GM11168 (cell line): Measurements from ENCODE around the gene LHPP.
"Not testable (repeated sequence)": the region's sequence is repeated elsewhere in the genome, so short reads cannot be mapped to it uniquely, and the experiment has no call there.

Experiments
- in situ Hi-C: fragments of 300-500 bp; cut with MboI; formaldehyde crosslinking; loops from one replicate; pipeline ENCODE4 v1.12.0; 2022; ENCODE audit warnings: low sequenced_read_pairs; ENCODE audit not compliant: unreplicated experiment

Gene LHPP

DNA sequence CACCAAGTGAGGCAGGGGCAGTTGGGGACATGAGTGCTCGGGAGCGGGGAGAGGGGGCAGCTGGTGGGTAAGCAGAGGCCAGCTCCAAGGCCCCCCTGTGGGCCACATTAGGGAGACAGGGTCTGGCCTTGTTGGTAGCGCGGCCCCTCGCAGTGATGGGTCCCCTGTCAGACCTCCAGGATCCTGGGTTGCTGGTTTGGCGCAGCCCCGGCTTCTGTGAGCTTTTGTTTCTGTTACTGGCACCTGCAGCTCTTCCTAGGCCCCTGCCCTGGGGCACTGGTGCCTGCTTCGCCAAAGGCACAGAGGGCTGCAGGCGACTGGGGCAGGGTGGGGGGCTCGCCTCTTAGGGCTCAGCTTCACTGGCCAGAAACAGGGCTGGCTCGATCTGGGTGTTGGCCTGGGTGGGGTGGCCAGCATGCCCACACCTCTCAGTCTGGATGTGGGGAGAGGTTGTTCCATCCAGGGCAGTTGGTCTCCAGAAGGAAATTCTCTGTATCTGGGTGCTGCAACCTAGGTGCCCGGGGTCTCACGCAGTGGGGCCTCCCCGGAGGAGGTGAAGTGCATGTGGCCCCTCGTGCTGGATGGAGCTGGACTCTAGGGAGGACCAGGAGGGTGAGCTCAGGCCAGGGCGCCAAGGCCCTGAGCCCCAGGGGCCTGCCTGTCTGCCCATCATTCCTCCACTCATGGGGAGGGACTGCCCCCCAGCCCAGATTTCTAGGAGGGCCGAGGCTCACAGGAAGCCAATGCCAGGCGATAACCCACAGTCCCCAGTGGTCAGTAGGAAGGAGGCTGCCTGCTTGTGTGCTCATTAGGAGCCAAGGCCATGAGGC is 138.6 kb downstream of the LHPP start:
- in situ Hi-C loops = no loop called here

DNA sequence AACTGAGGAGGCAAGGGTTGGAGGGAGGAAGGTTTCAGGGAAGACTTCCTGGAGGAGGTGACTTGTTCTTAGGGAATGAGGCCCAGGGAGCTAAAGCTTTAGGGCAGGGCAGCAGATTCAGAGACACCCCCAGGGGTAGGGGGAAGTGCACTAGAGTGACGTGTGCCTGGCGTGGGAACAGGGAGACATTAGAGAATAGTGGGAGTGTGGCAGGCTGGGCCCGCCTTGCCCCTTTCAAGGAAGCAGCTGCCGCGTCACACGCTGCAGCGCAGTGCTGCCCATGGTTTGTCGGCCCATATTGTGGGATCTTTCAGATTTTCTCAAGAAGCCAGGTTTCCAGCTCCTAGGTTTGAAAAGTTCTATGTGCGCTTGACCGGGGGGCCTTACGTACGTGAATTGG is 139.4 kb downstream of the LHPP start:
- in situ Hi-C loops = no loop called here

DNA sequence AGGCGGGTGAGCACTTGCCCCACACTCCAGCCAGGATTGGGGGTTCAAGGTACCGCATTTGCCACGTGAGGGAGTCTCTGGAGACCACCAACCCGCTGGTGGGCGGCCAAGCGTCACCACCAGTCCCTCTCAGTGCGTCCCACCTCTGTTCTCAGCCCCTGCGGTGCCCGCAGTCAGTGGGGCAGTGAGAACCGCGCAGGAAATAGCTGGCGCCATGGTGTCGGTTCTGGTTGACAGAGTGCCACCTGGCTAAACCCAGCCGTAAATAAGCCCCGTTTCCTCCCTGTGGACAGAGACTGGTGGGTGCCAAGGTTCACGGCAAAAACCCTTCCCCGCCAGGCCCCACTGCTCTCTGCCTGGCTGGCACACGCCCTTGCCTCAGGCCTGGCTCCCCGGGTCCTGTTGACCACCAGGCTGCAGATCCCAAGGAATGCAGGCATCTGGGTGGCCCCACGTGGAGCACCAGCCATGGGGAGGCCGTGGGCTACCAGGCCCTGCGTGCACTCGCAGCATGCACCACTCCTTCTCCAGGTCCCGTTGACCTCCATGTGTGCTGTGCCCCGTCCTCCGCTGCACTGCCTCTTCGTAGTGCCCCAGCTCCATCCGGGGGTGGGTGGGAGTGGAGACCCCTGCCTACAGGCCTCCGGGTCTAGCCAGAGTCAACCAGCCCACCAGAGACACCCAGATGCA is 140.0 kb downstream of the LHPP start:
- in situ Hi-C loops = no loop called here

DNA sequence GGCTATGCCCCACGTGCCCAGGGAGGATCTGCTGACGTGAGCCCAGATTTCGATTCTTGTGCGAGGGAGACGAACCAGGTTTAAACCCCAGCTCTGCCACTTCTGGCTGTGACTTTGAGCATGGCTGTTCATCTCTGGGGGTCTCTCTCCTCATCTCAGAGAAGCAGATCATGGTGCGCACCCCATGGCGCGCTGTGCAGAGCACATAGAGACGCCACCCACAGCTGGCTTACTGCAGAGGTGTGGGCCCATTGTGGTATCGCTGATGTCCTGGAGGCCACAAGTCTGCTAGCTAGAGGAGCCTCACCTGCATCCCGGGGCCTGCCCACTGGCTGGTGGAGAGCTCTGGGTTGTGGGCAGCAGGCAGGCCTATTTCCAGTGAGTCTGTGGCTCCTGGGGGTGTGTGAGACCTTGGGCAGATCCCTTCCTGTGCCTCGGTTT is 140.5 kb downstream of the LHPP start:
- in situ Hi-C loops = no loop called here

DNA sequence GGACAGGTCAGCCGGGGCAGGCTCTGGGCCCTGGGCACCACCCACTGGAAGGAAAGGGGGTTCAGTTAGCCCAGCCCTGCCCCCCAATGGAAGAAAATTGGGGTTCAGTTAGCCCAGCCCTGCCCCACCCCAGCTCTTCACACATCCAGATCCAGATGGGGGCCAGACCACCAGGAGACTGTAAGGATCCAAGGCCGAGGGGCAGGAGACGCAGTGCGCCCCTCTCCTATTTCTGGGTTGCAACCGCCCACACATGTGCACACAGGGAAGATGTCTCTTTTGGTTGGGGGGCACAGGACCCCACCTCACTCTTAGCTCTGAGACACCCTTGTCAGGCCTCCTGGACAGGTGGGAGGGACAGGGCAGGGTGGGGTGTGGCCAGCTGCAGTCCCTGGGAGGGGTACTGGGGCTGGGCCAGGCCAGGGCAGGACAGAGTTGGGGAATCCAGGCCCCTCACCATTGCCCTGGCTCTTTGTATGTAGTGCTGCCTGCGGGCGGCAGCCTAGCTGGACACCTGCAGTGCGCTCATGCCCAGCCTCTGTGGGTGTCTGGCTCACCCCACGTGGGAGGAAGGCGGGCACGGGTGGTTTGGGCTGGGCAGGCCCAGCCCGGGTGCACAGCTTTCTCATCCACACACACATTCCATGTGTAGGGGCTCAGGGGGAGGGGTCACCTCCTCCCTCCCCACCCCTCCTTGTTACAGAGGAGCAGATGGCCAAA is 141.2 kb downstream of the LHPP start:
- in situ Hi-C loops = no loop called here

DNA sequence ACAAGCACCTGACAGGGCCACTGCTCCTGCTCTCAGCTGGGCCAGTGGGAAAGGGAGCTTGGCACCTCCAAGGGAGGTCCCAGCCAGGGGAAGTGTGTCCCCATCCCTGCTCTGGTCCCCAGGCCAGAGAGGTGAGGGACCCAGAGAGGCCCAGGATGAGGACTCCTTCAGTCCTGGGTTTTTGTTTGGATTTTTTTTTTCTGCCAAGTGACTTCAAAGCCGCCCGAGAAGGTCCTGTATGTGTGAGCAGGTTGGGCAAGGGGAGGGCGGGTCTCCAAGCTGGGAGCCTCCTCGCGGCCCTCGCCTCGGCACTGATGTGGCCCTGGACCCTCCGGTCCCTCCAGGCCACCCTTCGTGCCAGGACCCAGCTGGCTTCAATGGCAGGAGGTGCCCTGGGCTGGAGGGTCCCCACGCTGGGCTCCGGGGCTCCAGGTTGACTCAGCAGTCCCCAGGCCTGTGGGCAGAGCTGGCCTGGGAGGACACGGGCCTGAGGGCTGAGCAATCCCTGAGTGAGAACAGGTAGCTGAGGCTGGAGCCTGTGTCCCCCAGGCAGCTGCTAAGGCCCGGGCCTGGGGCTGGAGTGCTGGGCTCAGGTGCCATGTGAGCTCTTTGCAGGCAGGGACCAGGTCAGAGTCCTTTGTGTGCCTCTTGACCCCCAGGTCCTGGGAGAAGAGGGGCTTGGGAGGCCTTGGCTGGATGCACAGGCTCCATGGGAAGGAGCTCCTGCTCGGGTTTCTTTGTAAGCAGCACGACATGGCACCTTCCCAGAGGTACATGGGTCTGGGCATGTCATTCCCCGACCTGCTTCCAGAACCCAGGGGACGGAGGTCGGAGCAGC is 142.0 kb downstream of the LHPP start:
- in situ Hi-C loops = no loop called here

DNA sequence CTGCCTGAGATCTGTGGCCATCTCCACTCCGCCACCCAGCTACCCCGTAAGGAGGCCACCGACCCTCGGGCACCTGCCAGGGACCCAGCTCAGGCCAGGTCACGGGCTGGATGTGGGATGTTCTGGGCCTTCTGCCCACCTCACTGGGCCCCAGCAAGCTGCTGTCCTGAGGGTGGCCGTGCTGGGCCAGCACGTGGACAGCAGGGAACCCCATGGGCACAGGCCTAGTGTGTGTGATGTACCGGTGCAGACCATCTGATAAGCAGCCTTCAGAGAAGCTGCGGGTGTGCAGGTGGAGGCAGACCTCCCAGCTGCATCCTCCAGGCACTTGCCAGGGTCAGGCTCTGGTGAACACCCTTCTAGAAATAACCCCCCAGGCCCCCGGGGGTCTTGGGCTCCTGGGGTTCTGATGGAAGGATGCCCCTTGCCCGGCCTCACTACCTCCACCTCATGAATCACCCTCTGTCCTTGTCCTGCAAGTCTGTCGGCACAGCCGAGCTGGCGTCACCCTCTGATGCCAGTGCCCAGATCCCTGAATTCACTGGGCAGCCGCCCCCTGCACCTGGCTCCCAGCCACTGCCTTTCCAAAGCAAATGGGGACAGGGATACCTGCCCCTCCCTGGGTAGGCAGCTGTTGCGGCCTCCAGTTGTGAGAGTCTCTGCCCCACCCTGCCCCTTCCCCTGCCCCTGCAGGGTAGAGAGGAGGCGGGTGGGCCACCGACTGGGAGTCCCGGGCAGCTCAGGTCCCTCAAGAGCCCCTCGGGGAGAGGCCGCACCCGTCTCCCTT is 142.8 kb downstream of the LHPP start:
- in situ Hi-C loops = no loop called here

DNA sequence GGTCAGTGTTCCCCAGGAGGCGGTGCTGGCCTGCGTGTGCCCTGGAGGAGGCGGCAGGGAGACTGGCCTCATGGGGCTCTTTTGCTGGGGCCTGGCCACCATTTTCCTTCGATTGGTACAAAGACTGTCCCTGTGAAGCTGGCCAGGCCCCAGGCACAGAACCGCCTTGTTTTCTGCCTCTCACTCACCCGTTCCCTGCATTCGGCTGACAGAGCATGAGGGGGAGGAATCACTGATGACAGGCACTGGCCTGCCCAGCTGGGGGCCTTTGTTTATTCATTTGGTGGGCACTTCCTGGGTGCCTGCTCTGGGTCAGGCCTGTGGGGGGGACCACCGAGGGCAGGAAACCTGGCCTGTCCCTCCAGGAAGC is 143.4 kb downstream of the LHPP start:
- in situ Hi-C loops = no loop called here

DNA sequence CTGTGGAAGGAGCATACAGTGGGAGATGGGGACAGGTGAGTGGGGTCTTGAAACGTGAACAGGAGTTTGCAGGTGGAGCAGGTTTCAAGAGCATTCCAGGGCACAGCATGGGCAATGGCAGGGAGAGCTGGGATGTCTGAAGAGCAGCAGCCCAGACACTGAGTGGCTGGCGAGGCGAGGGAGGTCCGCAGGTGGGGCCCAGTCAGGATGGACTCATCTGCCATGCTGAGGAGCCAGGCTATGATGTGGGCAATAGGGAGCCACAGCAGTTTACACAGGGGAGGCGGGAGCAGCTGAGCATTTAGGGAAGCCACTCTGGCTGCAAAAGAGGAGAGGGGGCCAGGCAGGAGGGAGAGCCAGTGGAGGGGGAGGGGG is 143.8 kb downstream of the LHPP start:
- in situ Hi-C loops = no loop called here

DNA sequence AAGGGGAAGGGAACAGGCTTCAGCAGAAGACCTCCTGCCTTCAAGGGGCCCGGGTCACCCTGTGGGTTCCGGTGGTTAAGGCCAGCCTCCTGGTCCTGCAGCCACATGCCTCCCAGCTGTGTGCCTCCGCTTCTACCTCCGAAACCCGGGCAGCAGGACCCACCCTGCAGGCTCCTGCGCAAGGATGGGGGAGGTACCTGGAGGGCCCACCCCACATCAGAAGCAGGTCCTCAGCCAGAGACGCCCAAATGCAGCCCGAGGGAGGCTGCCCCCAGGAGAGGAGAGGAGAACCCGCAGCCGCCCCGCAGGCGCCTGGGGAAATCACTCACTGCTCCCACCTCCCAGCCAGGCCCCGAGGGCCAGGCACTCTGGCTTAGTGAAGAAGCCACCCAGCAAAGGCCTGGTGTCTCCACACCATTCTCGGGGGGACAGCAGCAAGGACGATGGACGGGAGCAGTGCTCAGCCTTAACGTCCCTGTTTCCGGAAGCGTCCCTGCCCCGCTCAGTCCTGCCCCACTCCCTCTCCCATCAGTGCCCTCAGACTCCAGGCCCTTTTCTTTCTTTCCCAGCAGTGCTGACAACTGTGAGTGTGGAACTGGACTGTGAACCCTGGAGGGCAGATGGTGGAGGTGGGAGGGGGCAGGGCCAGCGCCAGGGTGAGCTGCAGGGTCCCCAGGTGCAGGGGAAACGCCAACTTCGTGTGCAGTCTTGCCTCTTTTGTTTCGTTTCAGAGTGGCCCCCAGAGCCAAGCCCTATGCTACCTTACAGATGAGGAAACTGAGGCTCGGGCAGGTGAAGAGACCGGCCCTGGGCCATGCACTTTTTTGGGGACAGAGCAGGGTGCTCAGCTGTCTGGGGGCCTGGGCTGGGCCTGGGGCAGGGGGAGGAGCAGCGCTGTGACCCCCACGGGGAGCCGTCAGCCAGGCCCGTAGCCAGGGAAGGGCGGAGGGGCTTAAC is 144.5 kb downstream of the LHPP start:
- in situ Hi-C loops = no loop called here

DNA sequence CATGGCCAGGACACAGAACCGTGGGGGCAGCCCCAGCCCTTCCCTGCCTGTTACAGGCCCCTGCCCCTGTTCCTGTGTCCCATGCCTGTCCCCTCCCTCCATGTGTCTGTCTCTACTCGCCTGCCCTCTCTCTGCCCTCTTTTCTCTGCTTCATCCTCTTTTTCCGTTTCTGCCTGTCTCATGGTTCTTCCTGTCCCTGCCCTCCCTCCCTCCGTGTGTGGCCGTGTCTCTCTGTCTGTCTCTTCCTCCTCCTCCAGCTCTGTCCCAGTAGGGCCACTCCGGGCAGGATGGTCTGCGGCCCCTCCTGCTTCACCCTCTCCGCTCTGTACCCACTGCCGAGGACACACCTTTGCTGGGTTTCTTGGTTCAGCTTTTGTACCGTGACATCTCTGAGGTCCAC is 145.2 kb downstream of the LHPP start:
- in situ Hi-C loops = no loop called here

DNA sequence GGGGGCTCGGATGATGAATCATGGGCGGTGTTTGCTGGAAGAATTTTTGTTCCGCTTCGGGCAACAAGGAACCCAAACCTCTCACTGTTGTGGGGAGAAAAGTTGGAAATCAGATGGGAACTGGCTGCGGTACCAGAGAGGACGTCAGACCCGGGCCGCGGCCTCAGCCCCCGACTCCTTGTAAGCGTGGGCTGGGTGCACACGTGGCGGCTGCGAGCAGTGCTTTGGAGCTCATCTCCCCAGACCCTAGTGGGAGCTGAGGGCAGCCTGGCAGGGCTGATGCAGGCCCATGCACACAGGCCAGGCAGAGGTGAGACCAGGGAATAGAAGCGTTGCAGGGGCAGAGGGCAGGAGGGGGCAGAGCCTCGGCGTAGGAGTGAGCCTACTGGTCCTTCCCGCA is 146.1 kb downstream of the LHPP start:
- in situ Hi-C loops = no loop called here

DNA sequence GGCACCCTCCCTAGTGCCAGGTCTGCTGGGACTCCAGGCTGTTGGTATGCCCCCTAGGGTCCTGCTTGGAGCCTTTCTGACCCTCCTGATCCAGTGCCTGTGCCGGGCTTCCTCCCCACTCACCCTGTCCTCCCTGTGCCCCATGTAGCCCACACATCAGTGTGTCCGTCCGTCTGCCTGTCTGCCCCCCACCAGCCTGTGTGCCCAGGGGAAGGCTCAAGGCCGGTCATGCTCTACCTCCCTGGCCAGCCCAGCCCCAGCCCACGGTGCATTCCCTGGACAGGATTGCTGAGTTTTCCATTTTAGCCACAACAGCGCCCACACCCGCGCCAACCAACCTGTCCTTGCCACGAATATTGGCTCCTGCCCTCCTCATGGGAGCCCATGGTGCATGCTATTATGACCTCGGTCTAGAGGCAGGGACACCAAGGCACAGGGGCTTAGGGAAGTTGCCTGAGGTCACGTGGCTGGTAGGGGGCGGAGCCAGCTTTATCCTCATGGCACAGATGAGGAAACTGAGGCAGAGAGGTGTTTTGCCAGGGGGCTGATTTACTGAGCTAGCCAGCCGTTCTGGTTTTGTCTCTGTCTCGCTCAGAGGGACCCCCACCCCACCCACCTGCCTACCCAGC is 146.6 kb downstream of the LHPP start:
- in situ Hi-C loops = no loop called here

DNA sequence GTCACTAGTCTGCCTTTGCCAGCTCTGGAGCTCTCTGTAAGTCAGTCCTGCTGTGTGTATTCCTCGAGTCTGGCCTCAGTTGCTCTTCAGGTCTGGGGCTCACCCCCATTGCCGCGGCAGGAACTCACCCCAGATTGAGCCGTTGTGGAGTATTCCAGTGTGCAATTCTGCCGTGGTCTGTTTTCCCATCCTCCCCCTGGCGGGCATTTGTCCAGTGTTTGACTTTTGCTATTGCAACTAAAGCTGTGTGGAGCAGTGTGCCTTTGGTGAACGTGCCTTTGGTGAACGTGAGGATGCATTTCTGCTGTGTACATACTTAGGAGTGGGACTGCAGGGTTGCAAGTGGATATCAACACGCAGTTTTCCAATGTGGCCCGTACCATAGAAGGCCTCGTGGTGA is 148.1 kb downstream of the LHPP start:
- in situ Hi-C loops = no loop called here

DNA sequence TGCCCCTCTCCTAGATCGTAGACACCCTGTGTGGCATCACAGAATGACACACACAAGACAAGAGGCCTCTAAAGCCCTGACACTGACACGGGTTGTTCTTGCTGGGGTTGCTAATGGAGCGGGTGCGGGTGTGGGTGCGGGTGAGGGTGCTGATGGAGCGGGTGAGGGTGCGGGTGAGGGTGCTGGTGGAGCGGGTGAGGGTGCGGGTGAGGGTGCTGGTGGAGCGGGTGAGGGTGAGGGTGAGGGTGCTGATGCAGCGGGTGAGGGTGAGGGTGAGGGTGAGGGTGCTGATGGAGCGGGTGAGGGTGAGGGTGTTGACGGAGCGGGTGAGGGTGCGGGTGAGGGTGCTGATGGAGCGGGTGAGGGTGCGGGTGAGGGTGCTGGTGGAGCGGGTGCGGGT is 148.6 kb downstream of the LHPP start:
- in situ Hi-C loops = not testable (repeated sequence)

DNA sequence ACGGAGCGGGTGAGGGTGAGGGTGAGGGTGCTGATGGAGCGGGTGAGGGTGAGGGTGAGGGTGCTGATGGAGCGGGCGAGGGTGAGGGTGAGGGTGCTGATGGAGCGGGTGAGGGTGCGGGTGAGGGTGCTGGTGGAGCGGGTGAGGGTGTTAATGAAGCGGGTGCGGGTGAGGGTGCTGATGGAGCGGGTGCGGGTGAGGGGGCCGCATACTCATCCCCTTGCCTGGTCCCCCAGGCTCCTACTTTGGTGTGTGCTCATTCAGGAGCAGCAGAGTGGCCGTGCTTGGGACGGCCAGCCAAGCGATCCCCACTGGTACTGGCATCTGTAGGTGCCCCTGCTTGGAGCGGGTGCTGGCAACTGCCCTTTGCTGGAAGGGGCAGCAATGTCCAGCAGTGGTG is 149.2 kb downstream of the LHPP start:
- in situ Hi-C loops = not testable (repeated sequence)

DNA sequence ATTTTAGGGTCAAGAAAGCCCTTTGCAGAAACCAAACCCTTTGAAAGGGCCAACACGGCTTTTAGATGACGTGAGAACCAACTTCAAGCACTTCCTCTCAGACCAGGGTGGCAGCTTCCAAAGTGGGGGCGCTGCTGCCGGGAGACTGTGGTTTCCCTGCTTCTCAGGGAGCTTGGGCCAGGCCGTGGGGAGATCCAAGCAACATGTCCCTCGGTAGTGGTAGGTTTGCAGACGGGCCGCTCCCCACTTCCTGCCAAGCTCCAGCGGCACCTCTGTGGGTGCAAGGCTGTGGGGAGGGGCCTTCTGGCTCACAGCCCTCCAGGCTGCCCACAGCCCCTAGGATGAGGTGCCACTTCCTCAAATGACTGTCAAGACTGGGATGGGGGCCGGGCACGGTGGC is 150.1 kb downstream of the LHPP start:
- in situ Hi-C loops = no loop called here
